ENCODE measurements around the gene MMP19.

The MMP19 gene

GRCh38 chr12:55823419-55823818 is 19.3 kb downstream of the MMP19 start:
- no peak overlapping the region for H3K9ac ChIP-seq (ENCODE audit: low read depth, low read length)
- H3K27ac ChIP-seq (ENCODE audit: low read length) = no peak overlapping the region
- H3K27me3 ChIP-seq (ENCODE audit: insufficient read depth, low read length) = no peaks in the 10 kb centered on the region
- H3K36me3 ChIP-seq (ENCODE audit: insufficient read depth, low read depth, low read length) = peaks cover 56% of the 10 kb centered on the region
- no peaks in the 10 kb centered on the region for H3K9me3 ChIP-seq (ENCODE audit: insufficient read depth, low read depth, low read length)
- H3K4me3 ChIP-seq (ENCODE audit: low read length) = no peak overlapping the region
- H3K4me1 ChIP-seq (ENCODE audit: insufficient read depth, low read length) = 0 out of 2 replicates have a peak, but pooled peaks cover 6% of the 10 kb centered on the region

- no peak overlapping the region for H3K27ac ChIP-seq (ENCODE audit: low read length)
- no peaks in the 10 kb centered on the region for H3K9me3 ChIP-seq (ENCODE audit: insufficient read depth, low read depth, low read length)
- no peaks in the 10 kb centered on the region for H3K27me3 ChIP-seq (ENCODE audit: insufficient read depth, low read length)
- H3K36me3 ChIP-seq (ENCODE audit: insufficient read depth, low read depth, low read length) = peaks cover 48% of the 10 kb centered on the region
- no peak overlapping the region for H3K9ac ChIP-seq (ENCODE audit: low read depth, low read length)
- H3K4me3 ChIP-seq (ENCODE audit: low read length) = no peak overlapping the region
- H3K4me1 ChIP-seq (ENCODE audit: insufficient read depth, low read length) = no peaks in the 10 kb centered on the region
Measured at GRCh38 chr12:55822228-55822627, 20.5 kb downstream of the MMP19 start.

DNA sequence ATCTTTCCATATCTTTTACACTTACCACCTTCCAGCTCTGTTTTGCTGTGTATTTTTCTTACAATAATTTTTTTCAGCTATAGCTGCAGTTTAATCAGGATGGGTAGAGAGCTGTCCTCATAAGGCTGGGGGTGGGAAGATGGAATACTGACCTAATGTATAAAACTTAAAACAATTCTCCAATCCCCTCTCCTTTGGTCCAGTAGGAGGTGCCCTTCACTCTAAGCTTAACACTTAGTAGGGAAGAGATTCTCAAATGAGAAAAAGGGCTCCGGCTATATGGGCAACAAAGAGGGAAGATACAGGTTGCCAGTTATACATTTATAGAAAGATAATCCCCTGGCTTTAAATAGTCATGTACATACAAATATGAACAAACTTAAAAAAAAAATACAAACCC is 22.1 kb downstream of the MMP19 start:
- Histone ChIP-seq H3K27ac (ENCODE audit: low read length) (no peak overlapping the region), H3K9me3 (ENCODE audit: insufficient read depth, low read depth, low read length) (no peaks in the 10 kb centered on the region), H3K27me3 (ENCODE audit: insufficient read depth, low read length) (no peaks in the 10 kb centered on the region), H3K4me1 (ENCODE audit: insufficient read depth, low read length) (no peaks in the 10 kb centered on the region; the same call in 1 of the 2 replicates), H3K36me3 (ENCODE audit: insufficient read depth, low read depth, low read length) (peaks cover 51% of the 10 kb centered on the region), H3K4me3 (ENCODE audit: low read length) (no peak overlapping the region), H3K9ac (ENCODE audit: low read depth, low read length) (no peak overlapping the region)

GRCh38 chr12:55818886-55819285 is 23.9 kb downstream of the MMP19 start:
- H3K9me3 ChIP-seq (ENCODE audit: insufficient read depth, low read depth, low read length) = no peaks in the 10 kb centered on the region
- peak overlapping the region; percentile 83; the same call in 1 of the 2 replicates for H3K9ac ChIP-seq (ENCODE audit: low read depth, low read length)
- H3K27me3 ChIP-seq (ENCODE audit: insufficient read depth, low read length) = no peaks in the 10 kb centered on the region
- peak overlapping the region; percentile 95 for H3K4me3 ChIP-seq (ENCODE audit: low read length)
- H3K36me3 ChIP-seq (ENCODE audit: insufficient read depth, low read depth, low read length) = peaks cover 65% of the 10 kb centered on the region
- H3K27ac ChIP-seq (ENCODE audit: low read length) = no peak overlapping the region
- H3K4me1 ChIP-seq (ENCODE audit: insufficient read depth, low read length) = peaks cover 6% of the 10 kb centered on the region; the same call in 1 of the 2 replicates

- H3K27ac ChIP-seq (ENCODE audit: low read length) = no peak overlapping the region
- H3K27me3 ChIP-seq (ENCODE audit: insufficient read depth, low read length) = no peaks in the 10 kb centered on the region
- H3K9me3 ChIP-seq (ENCODE audit: insufficient read depth, low read depth, low read length) = no peaks in the 10 kb centered on the region
- peaks cover 8% of the 10 kb centered on the region; the same call in 1 of the 2 replicates for H3K4me1 ChIP-seq (ENCODE audit: insufficient read depth, low read length)
- peaks cover 67% of the 10 kb centered on the region for H3K36me3 ChIP-seq (ENCODE audit: insufficient read depth, low read depth, low read length)
- peak overlapping the region; percentile 83 for H3K9ac ChIP-seq (ENCODE audit: low read depth, low read length)
- H3K4me3 ChIP-seq (ENCODE audit: low read length) = peak overlapping the region; percentile 95
Measured at GRCh38 chr12:55818140-55818728, 24.5 kb downstream of the MMP19 start.

DNA sequence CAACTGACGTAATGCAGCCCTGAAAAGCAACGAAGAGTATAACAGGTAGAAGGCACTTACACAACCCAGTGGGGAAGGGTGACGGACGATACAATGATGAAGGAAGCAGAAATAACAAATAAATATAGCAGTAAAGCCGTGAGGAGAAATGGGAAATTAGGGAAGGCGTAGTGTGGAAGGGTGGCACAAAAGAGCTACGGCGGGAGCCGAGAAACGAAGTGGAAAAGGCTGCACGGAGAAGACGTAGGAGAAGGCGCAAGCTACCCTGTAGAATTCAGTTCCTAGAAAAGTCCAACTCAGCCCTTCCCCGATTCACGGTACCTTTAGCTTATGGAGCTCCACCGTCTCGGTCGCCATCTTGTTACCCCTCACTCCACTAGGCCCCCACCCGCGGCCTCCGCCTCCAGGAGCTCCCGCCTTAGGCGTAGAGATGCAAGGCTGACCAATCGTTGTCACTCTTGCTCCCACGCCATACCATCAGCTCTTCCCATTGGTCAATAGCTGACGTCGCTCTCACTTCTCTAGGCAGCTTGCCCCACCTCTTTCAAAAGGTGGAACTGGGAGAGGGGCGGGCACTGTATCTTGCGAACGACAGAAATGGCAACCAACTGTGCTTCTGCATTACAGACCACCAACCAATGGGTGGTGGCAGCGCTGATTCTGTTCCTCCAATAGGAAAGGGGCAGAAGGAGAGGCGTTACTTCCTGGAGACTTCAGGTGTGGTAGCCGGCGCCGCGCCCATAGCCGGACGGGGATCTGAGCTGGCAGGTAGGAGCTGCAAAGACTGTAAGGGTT is 25.2 kb downstream of the MMP19 start, which contains the start of the genes ORMDL2 and SARNP:
Gene ORMDL2, plus strand, starts transcription at position 697 of the 795 bp plus-strand sequence. CDS start 959 bp downstream, outside the sequence.
Gene SARNP, minus strand, starts transcription at position 380 of the 795 bp plus-strand sequence. Its CDS starts 23 bp downstream, at position 357.
- H3K4me3 ChIP-seq (ENCODE audit: low read length) = peak within 1 kb of the TSS; percentile 95
- no peaks in the 10 kb centered on the region for H3K27me3 ChIP-seq (ENCODE audit: insufficient read depth, low read length)
- peaks cover 10% of the 10 kb centered on the region; the same call in 1 of the 2 replicates for H3K4me1 ChIP-seq (ENCODE audit: insufficient read depth, low read length)
- peaks cover 63% of the 10 kb centered on the region for H3K36me3 ChIP-seq (ENCODE audit: insufficient read depth, low read depth, low read length)
- H3K27ac ChIP-seq (ENCODE audit: low read length) = peak within 1 kb of the TSS; percentile 89
- peak within 1 kb of the TSS; percentile 98 for H3K9ac ChIP-seq (ENCODE audit: low read depth, low read length)
- H3K9me3 ChIP-seq (ENCODE audit: insufficient read depth, low read depth, low read length) = no peaks in the 10 kb centered on the region

DNA sequence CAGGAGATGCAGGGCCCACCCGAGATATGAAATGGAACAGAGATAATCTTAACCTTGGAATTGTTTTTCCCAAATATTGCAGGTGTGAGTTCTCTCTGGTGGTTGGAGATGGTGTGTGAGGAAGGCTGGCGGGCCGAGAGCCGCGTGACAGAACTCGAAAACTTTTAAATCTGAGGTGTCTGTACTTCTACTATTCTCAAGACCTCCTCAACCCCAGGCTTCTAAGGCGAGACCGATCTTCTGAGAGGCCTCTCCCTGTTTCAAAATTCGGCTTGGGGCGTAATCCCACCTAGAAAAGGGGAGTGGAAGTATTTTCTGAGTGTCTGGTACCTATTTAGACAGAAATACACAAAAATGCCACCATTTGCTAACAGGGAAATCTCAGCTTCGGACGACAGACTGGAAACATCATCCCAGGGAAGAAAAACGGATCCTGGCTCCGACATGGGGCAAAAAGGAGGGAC is 25.8 kb downstream of the MMP19 start:
- H3K27me3 ChIP-seq (ENCODE audit: insufficient read depth, low read length) = no peaks in the 10 kb centered on the region
- no peaks in the 10 kb centered on the region for H3K9me3 ChIP-seq (ENCODE audit: insufficient read depth, low read depth, low read length)
- H3K4me1 ChIP-seq (ENCODE audit: insufficient read depth, low read length) = peaks cover 16% of the 10 kb centered on the region; the same call in 1 of the 2 replicates
- peak overlapping the region; percentile 89 for H3K27ac ChIP-seq (ENCODE audit: low read length)
- peaks cover 56% of the 10 kb centered on the region for H3K36me3 ChIP-seq (ENCODE audit: insufficient read depth, low read depth, low read length)
- H3K4me3 ChIP-seq (ENCODE audit: low read length) = peak overlapping the region; percentile 95
- peak overlapping the region; percentile 98 for H3K9ac ChIP-seq (ENCODE audit: low read depth, low read length)

DNA sequence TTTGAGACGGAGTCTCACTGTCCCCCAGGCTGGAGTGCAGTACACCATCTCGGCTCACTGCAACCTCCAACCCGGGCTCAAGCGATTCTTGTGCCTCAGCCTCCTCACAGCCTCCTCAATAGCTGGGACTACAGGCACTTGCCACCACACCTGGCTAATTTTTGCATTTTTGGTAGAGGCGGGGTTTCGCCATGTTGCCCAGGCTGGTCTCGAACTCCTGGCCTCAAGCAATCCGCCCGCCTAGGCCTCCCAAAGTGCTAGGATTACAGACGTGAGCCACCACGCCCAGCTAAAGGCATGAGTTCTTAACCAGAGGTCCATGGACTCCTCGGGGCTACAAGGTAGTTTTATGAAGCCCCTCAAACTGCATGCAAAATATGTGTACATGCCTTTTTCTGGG is 27.3 kb downstream of the MMP19 start:
- Histone ChIP-seq H3K27me3 (ENCODE audit: insufficient read depth, low read length) (no peaks in the 10 kb centered on the region), H3K9me3 (ENCODE audit: insufficient read depth, low read depth, low read length) (no peaks in the 10 kb centered on the region), H3K36me3 (ENCODE audit: insufficient read depth, low read depth, low read length) (peaks cover 47% of the 10 kb centered on the region), H3K4me3 (ENCODE audit: low read length) (peak overlapping the region; percentile 95), H3K27ac (ENCODE audit: low read length) (no peak overlapping the region), H3K9ac (ENCODE audit: low read depth, low read length) (no peak overlapping the region), H3K4me1 (ENCODE audit: insufficient read depth, low read length) (peaks cover 16% of the 10 kb centered on the region; the same call in 1 of the 2 replicates)

DNA sequence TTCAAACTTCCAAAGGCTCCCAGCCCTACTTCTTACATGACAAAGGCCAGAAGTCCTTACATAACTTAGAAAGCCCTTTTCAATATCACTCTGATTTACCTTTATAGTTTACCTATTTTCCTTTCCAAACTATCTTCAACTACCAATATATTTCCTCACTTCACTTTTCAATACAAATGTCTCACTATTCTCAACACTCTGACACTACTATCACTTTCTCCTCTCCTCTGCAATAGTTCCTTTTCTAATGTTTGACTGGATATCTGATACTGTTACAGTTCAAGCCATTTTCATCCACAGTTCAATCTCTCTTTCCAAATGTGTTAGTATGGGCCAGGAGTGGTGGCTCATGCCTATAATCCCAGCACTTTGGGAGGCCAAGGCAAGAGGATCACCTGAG is 28.5 kb downstream of the MMP19 start:
- no peak overlapping the region for H3K27ac ChIP-seq (ENCODE audit: low read length)
- H3K9ac ChIP-seq (ENCODE audit: low read depth, low read length) = no peak overlapping the region
- H3K36me3 ChIP-seq (ENCODE audit: insufficient read depth, low read depth, low read length) = peaks cover 42% of the 10 kb centered on the region

DNA sequence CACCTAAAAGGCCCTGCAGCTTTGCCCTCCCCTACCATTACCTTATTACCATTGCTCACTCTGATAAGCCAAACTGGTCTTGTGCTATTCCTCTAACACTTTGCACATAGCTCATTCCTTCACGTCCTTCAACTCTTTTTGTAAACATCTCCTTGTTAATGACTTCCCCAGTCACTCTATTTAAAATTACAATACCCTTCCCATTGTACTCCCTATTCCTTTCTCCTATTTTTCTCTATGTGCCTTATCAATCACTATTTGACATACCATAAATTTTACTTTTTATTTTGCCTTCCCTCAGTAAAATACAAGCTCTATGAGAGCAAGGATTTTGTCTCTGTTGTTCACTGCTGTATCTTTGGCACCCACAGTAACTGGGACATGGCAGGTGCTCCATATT is 30.6 kb downstream of the MMP19 start:
- H3K36me3 ChIP-seq (ENCODE audit: insufficient read depth, low read depth, low read length) = peaks cover 54% of the 10 kb centered on the region
- no peaks in the 10 kb centered on the region for H3K9me3 ChIP-seq (ENCODE audit: insufficient read depth, low read depth, low read length)
- no peaks in the 10 kb centered on the region for H3K27me3 ChIP-seq (ENCODE audit: insufficient read depth, low read length)
- peak overlapping the region; percentile 25; the same call in 1 of the 2 replicates for H3K4me3 ChIP-seq (ENCODE audit: low read length)
- H3K4me1 ChIP-seq (ENCODE audit: insufficient read depth, low read length) = peaks cover 16% of the 10 kb centered on the region; the same call in 1 of the 2 replicates
- H3K9ac ChIP-seq (ENCODE audit: low read depth, low read length) = 0 out of 2 replicates have a peak overlapping the region, but pooled peaks have one; percentile 34
- no peak overlapping the region for H3K27ac ChIP-seq (ENCODE audit: low read length)

More for the DNA sequence above, 28.5 kb downstream of the MMP19 start:
- H3K9me3 ChIP-seq (ENCODE audit: insufficient read depth, low read depth, low read length) = no peaks in the 10 kb centered on the region
- H3K4me1 ChIP-seq (ENCODE audit: insufficient read depth, low read length) = peaks cover 16% of the 10 kb centered on the region; the same call in 1 of the 2 replicates
- H3K4me3 ChIP-seq (ENCODE audit: low read length) = peak overlapping the region; percentile 12; the same call in 1 of the 2 replicates
- H3K27me3 ChIP-seq (ENCODE audit: insufficient read depth, low read length) = no peaks in the 10 kb centered on the region

DNA sequence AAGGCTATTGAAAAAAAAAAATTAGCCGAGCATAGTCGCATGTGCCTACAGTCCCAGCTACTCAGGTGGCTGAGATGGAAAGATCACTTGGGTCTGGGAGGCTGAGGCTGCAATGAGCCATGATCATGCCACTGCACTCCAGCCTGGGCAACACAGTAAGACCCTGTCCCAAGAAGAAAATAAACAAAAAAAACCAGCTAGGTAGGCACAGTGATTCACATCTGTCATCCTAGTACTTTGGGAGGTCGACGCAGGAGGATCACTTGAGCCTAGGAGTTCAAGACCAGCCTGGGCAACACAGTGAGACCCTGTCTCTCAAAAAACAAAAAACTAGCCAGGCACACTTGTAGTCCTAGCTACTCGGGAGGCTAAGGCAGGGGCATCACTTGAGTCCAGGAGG is 33.5 kb downstream of the MMP19 start:
- Histone ChIP-seq H3K27me3 (ENCODE audit: insufficient read depth, low read length) (no peaks in the 10 kb centered on the region), H3K4me1 (ENCODE audit: insufficient read depth, low read length) (peaks cover 14% of the 10 kb centered on the region; the same call in 1 of the 2 replicates), H3K4me3 (ENCODE audit: low read length) (no peak overlapping the region), H3K9ac (ENCODE audit: low read depth, low read length) (no peak overlapping the region), H3K36me3 (ENCODE audit: insufficient read depth, low read depth, low read length) (peaks cover 49% of the 10 kb centered on the region), H3K27ac (ENCODE audit: low read length) (no peak overlapping the region), H3K9me3 (ENCODE audit: insufficient read depth, low read depth, low read length) (no peaks in the 10 kb centered on the region)

Data from iPS-20b (cell line).